PC-3 (cell line): ENCODE data around the gene LUM. TPM values are rescaled to one million over a fixed set of nuclear protein-coding genes. Genes with fewer than 3 reads are reported as not detected.

Source experiments
- ATAC-seq: fragments of 200-7000 bp; cut with Tn5 transposase; 2 replicates; pipeline ENCODE4 v1.9.1; 2020; ENCODE audit warnings: mild to moderate bottlenecking, moderate library complexity
- BruUV-seq: library from RNA; stranded (reverse); fragments of 400-500 nt; replicated peaks from 2 replicates; lab custom pipeline; 2021; lab: Mats Ljungman, UMichigan
- CTCF ChIA-PET: fragments of 300-600 bp; sonication (Branson Sonifier 250); formaldehyde crosslinking; loops from one replicate; lab custom pipeline; 2022; ENCODE audit warnings: antibody characterized with exemption; lab: Charles Lee
- POLR2A ChIA-PET: fragments of 300-600 bp; sonication (Branson Sonifier 250); formaldehyde crosslinking; loops from one replicate; lab custom pipeline; 2022; ENCODE audit warnings: antibody characterized with exemption; ENCODE audit not compliant: unreplicated experiment; lab: Charles Lee
- DNase-seq: peaks from one replicate; pipeline ENCODE4 v3.0.0-alpha.2; 2015
- H2AFZ ChIP-seq: fragments of 300-600 bp; sonication (generic); 2 replicates; pipeline ENCODE4 v1.6.0; 2016; ENCODE audit warnings: antibody characterized with exemption, low read length
- H3F3A ChIP-seq: fragments of 300-600 bp; sonication (generic); one replicate; pipeline ENCODE4 v1.6.0; 2017; ENCODE audit warnings: antibody characterized with exemption, low read length, control low read depth, mild to moderate bottlenecking; ENCODE audit not compliant: unreplicated experiment
- H3K27ac ChIP-seq: fragments of 300-600 bp; sonication (generic); 2 replicates; pipeline ENCODE4 v1.5.1; 2016; ENCODE audit warnings: mild to moderate bottlenecking, low read length
- H3K27me3 ChIP-seq: fragments of 300-600 bp; sonication (generic); 2 replicates; pipeline ENCODE4 v1.6.1; 2016; ENCODE audit warnings: low read length, mixed read lengths
- H3K36me3 ChIP-seq: fragments of 300-600 bp; sonication (generic); 2 replicates; pipeline ENCODE4 v1.6.1; 2016; ENCODE audit warnings: low read depth, mixed run types, low read length, mixed read lengths
- H3K4me1 ChIP-seq: fragments of 300-600 bp; sonication (generic); 2 replicates; pipeline ENCODE4 v1.5.1; 2016; ENCODE audit warnings: low read length; ENCODE audit not compliant: insufficient read depth
- H3K4me2 ChIP-seq: fragments of 300-600 bp; sonication (generic); 2 replicates; pipeline ENCODE4 v1.6.0; 2016; ENCODE audit warnings: low read length
- H3K4me3 ChIP-seq: fragments of 300-600 bp; sonication (generic); 2 replicates; pipeline ENCODE4 v1.5.1; 2016; ENCODE audit warnings: mild to moderate bottlenecking, low read length, mixed read lengths
- H3K79me2 ChIP-seq: fragments of 300-600 bp; sonication (generic); 2 replicates; pipeline ENCODE4 v1.6.1; 2017; ENCODE audit warnings: low read length, mixed read lengths
- H3K9ac ChIP-seq: fragments of 300-600 bp; sonication (generic); 2 replicates; pipeline ENCODE4 v1.6.0; 2016; ENCODE audit warnings: mild to moderate bottlenecking, low read length
- H3K9me2 ChIP-seq: fragments of 300-600 bp; sonication (generic); replicated peaks from 2 replicates; pipeline ENCODE4 v1.6.1; 2016; ENCODE audit warnings: mixed run types, low read length, mixed read lengths
- H3K9me3 ChIP-seq: fragments of 300-600 bp; sonication (generic); 2 replicates; pipeline ENCODE4 v1.6.1; 2016; ENCODE audit warnings: low read length, mixed read lengths
- H4K20me1 ChIP-seq: fragments of 300-600 bp; sonication (generic); 2 replicates; pipeline ENCODE4 v1.6.1; 2016; ENCODE audit warnings: low read length, mixed read lengths
- CTCF ChIP-seq: fragments of 300-600 bp; sonication (generic); conservative IDR thresholded peaks from 2 replicates; pipeline ENCODE4 v1.5.1; 2017; ENCODE audit warnings: antibody characterized with exemption, low read depth, mild to moderate bottlenecking, low read length
- EZH2 ChIP-seq: fragments of 300-600 bp; sonication (generic); IDR thresholded peaks from one replicate; pipeline ENCODE4 v1.6.1; 2017; ENCODE audit warnings: antibody characterized with exemption, mild to moderate bottlenecking, low read length; ENCODE audit not compliant: unreplicated experiment
- EZH2phosphoT487 ChIP-seq: fragments of 300-600 bp; sonication (generic); IDR thresholded peaks from 2 replicates; pipeline ENCODE4 v1.6.1; 2018; ENCODE audit warnings: mild to moderate bottlenecking, antibody characterized with exemption, low read length, borderline replicate concordance
- intact Hi-C: fragments of 100-400 bp; cut with micrococcal nuclease; formaldehyde crosslinking; loops from 2 replicates; pipeline ENCODE4 v1.9.0; 2023
- total RNA-seq: library from RNA; depleted of rRNA; stranded (reverse); fragments of >200 nt; gene quantifications from 2 replicates; pipeline ENCODE4 v1.2.3, GENCODE V29; 2014

The LUM gene
- total RNA-seq, 1 experiment from 2014 or later: 0.15 TPM

DNA sequence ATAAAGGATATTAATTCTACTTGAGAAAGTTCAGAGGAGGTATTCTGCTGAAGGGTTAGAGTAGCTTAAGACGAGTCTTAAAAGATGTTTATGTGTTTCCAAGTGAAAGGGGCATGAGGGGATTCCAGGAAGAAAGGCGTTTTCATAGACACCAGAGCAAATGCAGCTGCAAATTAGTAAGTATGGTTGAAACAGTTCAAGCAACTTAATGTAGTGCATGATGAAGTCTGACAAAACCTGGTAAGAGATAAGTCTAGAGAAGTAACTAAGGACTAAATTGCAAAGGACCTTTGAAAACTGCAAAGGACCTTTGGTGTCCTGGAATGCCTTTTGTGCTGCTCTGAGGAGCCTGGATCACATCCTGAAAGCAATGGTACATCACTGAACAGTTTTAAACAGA lies 11.5 kb downstream of the LUM start:
- Histone ChIP-seq H3K9me3 (no peaks in the 10 kb centered on the region), H3K4me1 (peaks cover 19% of the 10 kb centered on the region), H3K27ac (no peak overlapping the region), H3K36me3 (no peaks in the 10 kb centered on the region), H3K27me3 (no peaks in the 10 kb centered on the region), H4K20me1 (no peaks in the 10 kb centered on the region), H3K79me2 (no peaks in the 10 kb centered on the region), H3F3A (no peaks in the 10 kb centered on the region), H3K4me3 (no peak overlapping the region), H3K4me2 (no peak overlapping the region), H3K9ac (no peak overlapping the region), H3K9me2 (no peaks in the 10 kb centered on the region), H2AFZ (no peak overlapping the region)
- intact Hi-C loops: no loop called here
- TF ChIP-seq EZH2phosphoT487 (no peak), CTCF (no peak), EZH2 (no peak)
- CTCF ChIA-PET: no interaction called here
- POLR2A ChIA-PET: no interaction called here
- ATAC-seq: no peak
- no peak for DNase-seq
- no TSS peak for BruUV-seq

DNA sequence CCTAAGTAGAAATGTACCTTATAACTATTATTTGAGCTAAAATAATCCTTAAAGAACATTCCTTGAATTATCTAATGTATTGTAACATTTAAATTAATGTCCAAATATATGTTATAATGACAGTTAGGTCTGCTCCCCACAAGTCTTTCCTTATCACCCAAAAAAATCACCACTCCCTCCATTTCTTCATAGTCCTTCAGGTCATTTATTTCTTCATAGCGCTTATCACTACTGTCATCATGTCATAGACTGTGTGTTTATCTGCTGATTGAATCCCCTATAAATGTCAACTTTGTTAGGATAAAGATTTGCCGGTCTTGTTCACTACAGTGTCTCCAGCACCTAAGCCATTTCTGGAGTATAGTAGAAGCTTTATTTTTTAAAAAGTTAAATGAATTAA lies 12.0 kb downstream of the LUM start:
- Histone ChIP-seq H3K79me2 (no peaks in the 10 kb centered on the region), H3K9me2 (no peaks in the 10 kb centered on the region), H3K9me3 (no peaks in the 10 kb centered on the region), H3K9ac (no peak overlapping the region), H3K4me1 (peaks cover 21% of the 10 kb centered on the region), H2AFZ (no peak overlapping the region), H3K36me3 (no peaks in the 10 kb centered on the region), H3F3A (no peaks in the 10 kb centered on the region), H4K20me1 (no peaks in the 10 kb centered on the region), H3K4me2 (peak overlapping the region; percentile 47), H3K27me3 (no peaks in the 10 kb centered on the region), H3K4me3 (no peak overlapping the region), H3K27ac (no peak overlapping the region)
- peak; percentile 8 for DNase-seq
- no TSS peak for BruUV-seq
- intact Hi-C loops: no loop called here
- no peak for TF ChIP-seq EZH2
- TF ChIP-seq EZH2phosphoT487: no peak
- TF ChIP-seq CTCF: no peak
- ChIA-PET POLR2A (no interaction called here), CTCF (interaction anchor here (0.9 kb wide), 1 partner anchor 9 kb away, joined by 3 read pairs; no protein-coding TSS in a partner anchor)
- no peak for ATAC-seq

GRCh38 chr12:91098941-91099340 lies 12.4 kb downstream of the LUM start:
- ChIA-PET CTCF (interaction anchor here (0.9 kb wide), 1 partner anchor 10 kb away, joined by 3 read pairs; no protein-coding TSS in a partner anchor), POLR2A (no interaction called here)
- ATAC-seq: peak; percentile 97

More at GRCh38 chr12:91098941-91099340, 12.4 kb downstream of the LUM start:
- H3K27me3 ChIP-seq: no peaks in the 10 kb centered on the region
- H3K79me2 ChIP-seq: no peaks in the 10 kb centered on the region
- H3K4me2 ChIP-seq: peak overlapping the region; percentile 47
- TF ChIP-seq CTCF: no peak
- TF ChIP-seq EZH2phosphoT487: no peak
- no peak for TF ChIP-seq EZH2
- intact Hi-C loops: no loop called here
- H3F3A ChIP-seq: no peaks in the 10 kb centered on the region
- no peaks in the 10 kb centered on the region for H3K36me3 ChIP-seq
- no peak overlapping the region for H3K4me3 ChIP-seq
- peak; percentile 77 for DNase-seq
- H3K9me3 ChIP-seq: no peaks in the 10 kb centered on the region
- no peak overlapping the region for H2AFZ ChIP-seq
- no peaks in the 10 kb centered on the region for H3K9me2 ChIP-seq
- H3K27ac ChIP-seq: no peak overlapping the region
- no TSS peak for BruUV-seq
- no peak overlapping the region for H3K9ac ChIP-seq
- peaks cover 25% of the 10 kb centered on the region for H3K4me1 ChIP-seq
- no peaks in the 10 kb centered on the region for H4K20me1 ChIP-seq
